Breast epithelium (tissue), 4 donors: ENCODE data around the gene NPRL2. TPM values are rescaled to one million over a fixed set of nuclear protein-coding genes. Genes with fewer than 3 reads are reported as not detected.
A peak's percentile ranks its signal among the peaks of the same experiment; 100 is the strongest.

Experiments
- DNase-seq, 2 donors: peaks; one replicate each; pipeline ENCODE4 v3.0.0-alpha.2; 2019; ENCODE audit warnings: low spot score in 2 of 2
- H3K27ac ChIP-seq, 2 donors: fragments of 200-600 bp; sonication (generic) in 1 of 2; one replicate each; pipeline ENCODE4 v1.5.1; 2016 to 2019; ENCODE audit warnings: mild to moderate bottlenecking in 1 of 2
- H3K27me3 ChIP-seq, 2 donors: fragments of 200-600 bp; sonication (generic) in 1 of 2; one replicate each; pipeline versions ENCODE4 v1.5.1 to v1.6.0; 2017 to 2019; ENCODE audit warnings: control low read depth in 1 of 2, mild to moderate bottlenecking in 1 of 2
- H3K36me3 ChIP-seq: fragments of 200-600 bp; one replicate; pipeline ENCODE4 v1.5.1; 2019
- H3K4me1 ChIP-seq, 2 donors: fragments of 200-600 bp; sonication (generic); one replicate each; pipeline ENCODE4 v1.5.1; 2016 to 2019; ENCODE audit warnings: control low read depth in 1 of 2
- H3K4me3 ChIP-seq, 3 donors: fragments of 200-600 bp; sonication (generic); 1 replicate in 2 of 3; 2 replicates in 1 of 3; pipeline ENCODE4 v1.5.1; 2016 to 2019; ENCODE audit warnings: mild to moderate bottlenecking in 3 of 3, moderate library complexity in 2 of 3
- H3K9me3 ChIP-seq, 2 donors: fragments of 200-600 bp; sonication (generic) in 1 of 2; one replicate each; pipeline ENCODE4 v1.5.1; 2016 to 2019; ENCODE audit warnings: control low read depth in 1 of 2
- POLR2A ChIP-seq: fragments of 450-650 bp; IDR thresholded peaks from one replicate; pipeline ENCODE4 v1.6.1; 2016; ENCODE audit warnings: antibody characterized with exemption, mild to moderate bottlenecking, moderate library complexity
- POLR2AphosphoS5 ChIP-seq, 3 donors: sonication (generic); formaldehyde crosslinking; IDR thresholded peaks; one replicate each; pipeline ENCODE4 v1.6.1; 2017; ENCODE audit warnings: antibody characterized with exemption in 3 of 3
- intact Hi-C: fragments of 100-400 bp; cut with DNase I; formaldehyde crosslinking; loops from one replicate; pipeline ENCODE4 v1.15.1; 2023; ENCODE audit warnings: low total_unique reads
- total RNA-seq, 3 donors: library from RNA; depleted of rRNA; stranded (reverse); fragments of >200 nt; gene quantifications; one replicate each; pipeline ENCODE4 v1.1.0, GENCODE V29; 2016
- TF ChIP-seq, protein P1 (sequence below), 3 donors: fragments of 450-650 bp; IDR thresholded peaks; one replicate each; pipeline ENCODE4 v1.5.1; 2016 to 2017; ENCODE audit warnings: antibody characterized with exemption in 3 of 3, mild to moderate bottlenecking in 3 of 3, moderate library complexity in 3 of 3

NPRL2 gene
- total RNA-seq, 3 donors from 2014 or later, result 17.4 to 31.5 (median 29.5) TPM

DNA sequence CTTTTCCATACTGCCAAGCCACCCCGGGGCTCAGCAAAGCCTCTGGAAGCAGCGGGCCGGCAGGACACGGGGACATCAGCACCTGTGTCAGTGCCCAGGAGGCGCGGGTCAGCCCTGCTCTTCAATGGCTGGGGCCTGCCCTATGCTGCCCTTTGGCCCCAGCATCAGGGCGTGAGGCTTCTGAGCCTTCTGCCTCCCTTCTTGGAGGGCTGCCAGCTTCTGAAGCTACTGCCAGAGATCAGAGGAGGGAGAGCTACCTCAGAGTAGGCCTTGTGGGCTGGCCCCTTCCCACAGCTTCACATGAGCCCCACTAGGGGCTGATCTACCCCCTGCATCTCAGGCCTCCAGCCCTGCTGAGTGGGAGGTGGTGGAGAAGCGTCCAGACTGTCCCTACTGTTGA is 21.8 kb upstream of the NPRL2 start:
- Histone ChIP-seq H3K27me3 (no peaks in the 10 kb centered on the region), H3K36me3 (no peaks in the 10 kb centered on the region), H3K4me1 (no peaks in the 10 kb centered on the region), H3K9me3 (no peaks in the 10 kb centered on the region), H3K4me3 (no peak overlapping the region), H3K27ac (no peak overlapping the region)
- TF ChIP-seq POLR2AphosphoS5 (IDR thresholded peaks at IDR 0.05), result no peak
- DNase-seq, result no peak
- intact Hi-C loops, result no loop called here

DNA sequence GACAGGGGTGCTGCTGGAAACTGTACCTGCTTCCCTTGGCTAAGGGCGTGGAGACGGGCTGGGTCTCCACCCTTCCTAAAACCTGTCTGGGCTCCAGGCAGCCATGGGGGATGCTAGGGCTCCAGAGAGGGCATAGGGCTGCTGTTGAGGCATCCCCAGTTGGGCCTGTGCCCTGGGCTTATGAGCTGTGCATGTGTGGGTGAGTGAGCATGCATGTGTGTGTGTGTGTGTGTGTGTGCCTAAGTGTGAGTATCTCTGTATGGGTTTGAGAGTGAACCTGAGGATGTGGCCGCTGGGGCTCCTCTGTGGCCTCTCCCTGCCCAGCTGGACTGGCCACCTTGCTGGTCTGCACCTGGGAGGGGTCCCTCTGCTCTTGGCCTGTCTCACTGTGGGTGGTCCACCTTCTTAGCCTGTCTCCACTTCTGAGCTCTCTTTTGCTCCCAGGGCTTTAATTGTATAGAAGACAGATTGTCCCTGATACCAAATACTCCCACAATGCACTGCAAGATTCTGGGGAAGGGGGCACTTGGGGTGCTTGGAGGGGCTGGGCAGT is 20.6 kb upstream of the NPRL2 start:
- Histone ChIP-seq H3K27ac (no peak overlapping the region), H3K36me3 (no peaks in the 10 kb centered on the region), H3K9me3 (no peaks in the 10 kb centered on the region), H3K27me3 (no peaks in the 10 kb centered on the region), H3K4me3 (no peak overlapping the region), H3K4me1 (no peaks in the 10 kb centered on the region)
- TF ChIP-seq POLR2AphosphoS5 (IDR thresholded peaks at IDR 0.05) (no peak), POLR2A (no peak)
- TF ChIP-seq, protein P1, sequence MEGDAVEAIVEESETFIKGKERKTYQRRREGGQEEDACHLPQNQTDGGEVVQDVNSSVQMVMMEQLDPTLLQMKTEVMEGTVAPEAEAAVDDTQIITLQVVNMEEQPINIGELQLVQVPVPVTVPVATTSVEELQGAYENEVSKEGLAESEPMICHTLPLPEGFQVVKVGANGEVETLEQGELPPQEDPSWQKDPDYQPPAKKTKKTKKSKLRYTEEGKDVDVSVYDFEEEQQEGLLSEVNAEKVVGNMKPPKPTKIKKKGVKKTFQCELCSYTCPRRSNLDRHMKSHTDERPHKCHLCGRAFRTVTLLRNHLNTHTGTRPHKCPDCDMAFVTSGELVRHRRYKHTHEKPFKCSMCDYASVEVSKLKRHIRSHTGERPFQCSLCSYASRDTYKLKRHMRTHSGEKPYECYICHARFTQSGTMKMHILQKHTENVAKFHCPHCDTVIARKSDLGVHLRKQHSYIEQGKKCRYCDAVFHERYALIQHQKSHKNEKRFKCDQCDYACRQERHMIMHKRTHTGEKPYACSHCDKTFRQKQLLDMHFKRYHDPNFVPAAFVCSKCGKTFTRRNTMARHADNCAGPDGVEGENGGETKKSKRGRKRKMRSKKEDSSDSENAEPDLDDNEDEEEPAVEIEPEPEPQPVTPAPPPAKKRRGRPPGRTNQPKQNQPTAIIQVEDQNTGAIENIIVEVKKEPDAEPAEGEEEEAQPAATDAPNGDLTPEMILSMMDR (IDR thresholded peaks at IDR 0.05), result no peak
- intact Hi-C loops, result no loop called here
- DNase-seq, result no peak

- Histone ChIP-seq H3K27ac (no peak overlapping the region), H3K4me1 (no peaks in the 10 kb centered on the region), H3K27me3 (no peaks in the 10 kb centered on the region), H3K36me3 (no peaks in the 10 kb centered on the region), H3K4me3 (no peak overlapping the region), H3K9me3 (no peaks in the 10 kb centered on the region)
- TF ChIP-seq POLR2AphosphoS5 (IDR thresholded peaks at IDR 0.05), result no peak
- TF ChIP-seq, protein P1 (IDR thresholded peaks at IDR 0.05), result no peak
- no peak for TF ChIP-seq POLR2A
- DNase-seq, result no peak
- intact Hi-C loops, result no loop called here
Measured at GRCh38 chr3:50370594-50370993, 20.0 kb upstream of the NPRL2 start.

- TF ChIP-seq, protein P1 (IDR thresholded peaks at IDR 0.05), result no peak
- TF ChIP-seq POLR2A (no peak), POLR2AphosphoS5 (IDR thresholded peaks at IDR 0.05) (no peak)
- intact Hi-C loops, result no loop called here
- Histone ChIP-seq H3K27ac (no peak overlapping the region), H3K9me3 (no peaks in the 10 kb centered on the region), H3K4me3 (no peak overlapping the region), H3K4me1 (no peaks in the 10 kb centered on the region), H3K27me3 (no peaks in the 10 kb centered on the region), H3K36me3 (no peaks in the 10 kb centered on the region)
- no peak for DNase-seq
Measured at GRCh38 chr3:50369012-50369670, 18.6 kb upstream of the NPRL2 start.

GRCh38 chr3:50365842-50366220 is 15.3 kb upstream of the NPRL2 start:
- TF ChIP-seq, protein P1 (IDR thresholded peaks at IDR 0.05), result no peak
- TF ChIP-seq POLR2AphosphoS5 (IDR thresholded peaks at IDR 0.05) (no peak), POLR2A (no peak)
- intact Hi-C loops, result no loop called here

More at GRCh38 chr3:50365842-50366220, 15.3 kb upstream of the NPRL2 start:
- Histone ChIP-seq H3K9me3 (no peaks in the 10 kb centered on the region), H3K4me1 (no peaks in the 10 kb centered on the region), H3K27me3 (no peaks in the 10 kb centered on the region), H3K4me3 (peak overlapping the region in 2 of 3 donors; percentile 65 to 94), H3K36me3 (no peaks in the 10 kb centered on the region), H3K27ac (peak overlapping the region; percentile 70 to 78)
- no peak for DNase-seq
